HG03469 (cell line): ENCODE results near the gene SPECC1L.
"Not testable (repeated sequence)": the region's sequence is repeated elsewhere in the genome, so short reads cannot be mapped to it uniquely, and the experiment has no call there.

Experiments used
- ATAC-seq: cut with Tn5 transposase; IDR thresholded peaks from one replicate; pipeline ENCODE4 v1.9.1; 2021; ENCODE audit warnings: mild to moderate bottlenecking, moderate library complexity, moderate number of reproducible peaks; ENCODE audit not compliant: unreplicated experiment

The SPECC1L gene

GRCh38 chr22:24270556-24271385, at the start of gene SPECC1L:
Gene SPECC1L, plus strand, starts transcription at chr22:24270831. Its CDS starts 31,401 bp downstream, at chr22:24302232.
- ATAC-seq = peak; percentile 60

- ATAC-seq = no peak
Measured at GRCh38 chr22:24224468-24224867, 46.2 kb upstream of the SPECC1L start.

GRCh38 chr22:24225044-24225601, 45.5 kb upstream of the SPECC1L start:
- ATAC-seq = no peak

DNA sequence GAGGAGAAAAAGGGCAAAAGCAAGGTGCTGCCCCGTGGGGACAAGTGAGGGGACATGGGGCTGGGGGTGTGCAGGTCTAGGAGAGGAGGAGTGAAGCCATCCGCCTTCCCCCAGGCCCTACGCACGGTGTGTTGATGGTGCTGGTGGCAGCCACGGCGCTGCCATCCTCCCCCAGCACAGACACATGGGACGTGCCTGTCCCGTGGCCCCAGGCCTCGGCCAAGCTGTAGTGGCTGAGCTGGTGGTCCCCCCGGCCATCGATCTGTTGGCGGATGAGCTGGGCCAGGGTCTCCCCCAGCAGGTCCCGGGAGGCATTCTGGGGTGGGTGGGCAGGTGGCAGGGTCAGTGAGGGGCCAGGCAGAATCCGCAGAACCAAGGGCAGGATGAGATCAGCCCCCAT, 44.7 kb upstream of the SPECC1L start:
- ATAC-seq = no peak

DNA sequence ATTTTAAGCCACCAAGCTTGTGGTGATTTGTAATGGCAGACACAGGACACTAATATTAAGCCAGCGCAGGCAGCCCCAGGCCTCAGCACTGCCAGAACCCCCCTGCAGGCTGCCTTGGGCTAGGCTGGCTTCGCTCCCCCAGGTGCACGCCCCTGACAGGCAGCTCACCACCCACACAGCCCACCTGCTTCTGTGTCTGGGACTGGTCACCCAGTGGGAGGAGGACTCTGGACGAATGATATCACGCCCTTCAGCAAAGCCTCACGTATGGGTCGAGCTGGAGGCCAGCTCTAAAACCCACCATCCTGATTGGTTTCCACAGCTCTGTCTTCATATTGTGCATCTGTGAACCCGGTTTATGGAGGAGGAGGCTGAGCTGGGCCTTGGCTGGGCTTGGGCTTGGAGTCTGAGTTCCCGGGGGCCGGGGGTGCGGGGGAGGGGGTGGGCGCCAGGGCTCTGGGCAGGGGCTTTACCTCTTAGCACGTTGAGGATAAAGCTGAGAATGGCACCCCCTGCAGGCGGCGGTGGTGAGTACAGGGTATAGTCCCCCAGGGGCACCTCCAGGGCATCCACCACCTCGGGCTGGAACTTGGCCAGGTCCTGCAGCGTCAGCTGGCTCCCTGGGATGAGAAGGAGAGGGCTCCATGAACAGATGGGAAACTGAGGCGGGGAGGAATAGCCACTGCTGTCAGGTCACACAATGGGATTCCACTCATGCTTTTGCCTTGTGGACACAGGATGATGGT, 39.5 kb upstream of the SPECC1L start:
- no peak for ATAC-seq

DNA sequence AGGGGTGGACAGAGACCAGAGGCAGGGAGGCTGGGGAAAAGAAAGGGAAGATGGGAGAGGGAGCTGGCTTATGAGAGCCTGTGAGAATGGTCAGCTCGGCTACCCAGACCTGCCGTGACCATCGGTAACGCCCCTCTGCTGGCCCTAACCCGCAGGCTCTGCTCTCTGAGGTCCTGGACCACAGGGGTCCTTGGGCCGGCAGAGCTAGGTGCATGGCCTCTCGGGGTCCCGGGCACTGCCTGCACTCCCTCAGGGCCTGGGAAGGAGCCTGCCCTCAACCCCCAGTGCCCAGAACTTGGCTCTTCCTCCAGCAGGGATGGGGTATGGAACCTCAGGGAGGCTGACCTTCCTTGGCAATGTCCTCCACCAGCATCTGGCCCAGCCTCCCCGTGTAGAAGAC, 38.9 kb upstream of the SPECC1L start:
- no peak for ATAC-seq

GRCh38 chr22:24232124-24232523, 38.5 kb upstream of the SPECC1L start:
- no peak for ATAC-seq

- no peak for ATAC-seq
Measured at GRCh38 chr22:24232725-24233124, 37.9 kb upstream of the SPECC1L start.

DNA sequence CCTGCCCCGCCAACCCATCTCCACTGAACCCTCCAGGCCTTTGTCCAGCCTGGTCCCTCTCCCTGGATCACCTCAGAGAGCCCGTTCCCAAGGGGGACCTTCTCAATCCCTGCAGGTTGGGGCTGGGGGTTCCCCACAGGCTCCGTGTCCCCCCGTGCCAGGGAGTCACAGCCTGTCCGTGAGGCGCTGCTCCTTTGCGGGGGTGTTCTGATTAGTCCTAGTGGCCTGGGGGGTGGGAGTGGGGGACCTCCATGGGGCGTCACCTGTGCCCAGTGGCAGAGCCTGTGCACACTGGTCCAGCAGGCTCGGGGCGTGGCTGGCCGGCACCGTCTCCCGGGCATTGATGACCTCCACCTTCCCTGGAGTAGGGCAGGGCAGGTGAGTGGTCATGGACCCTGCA, 37.4 kb upstream of the SPECC1L start:
- no peak for ATAC-seq

- no peak for ATAC-seq
Measured at GRCh38 chr22:24233816-24234215, 36.8 kb upstream of the SPECC1L start.

DNA sequence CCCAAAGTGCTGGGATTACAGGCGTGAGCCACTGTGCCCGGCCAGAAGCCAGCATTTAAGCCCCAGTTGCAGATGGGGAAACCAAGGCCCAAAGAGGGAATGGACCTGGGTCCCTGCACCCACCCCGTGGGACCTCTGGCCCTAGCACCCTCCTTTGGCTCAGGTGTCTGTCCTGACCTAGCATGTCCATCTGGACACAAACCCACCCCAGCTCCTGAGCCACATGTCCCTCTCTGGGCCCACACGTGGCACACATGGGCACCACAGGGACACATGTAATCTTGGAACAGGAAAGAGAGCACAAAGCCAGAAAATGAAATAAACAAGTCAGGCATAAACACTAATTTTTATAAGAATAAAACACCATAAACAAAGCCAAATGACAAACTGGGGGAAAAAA, 35.3 kb upstream of the SPECC1L start:
- ATAC-seq = no peak

- no peak for ATAC-seq
Measured at GRCh38 chr22:24236656-24237055, 34.0 kb upstream of the SPECC1L start.

DNA sequence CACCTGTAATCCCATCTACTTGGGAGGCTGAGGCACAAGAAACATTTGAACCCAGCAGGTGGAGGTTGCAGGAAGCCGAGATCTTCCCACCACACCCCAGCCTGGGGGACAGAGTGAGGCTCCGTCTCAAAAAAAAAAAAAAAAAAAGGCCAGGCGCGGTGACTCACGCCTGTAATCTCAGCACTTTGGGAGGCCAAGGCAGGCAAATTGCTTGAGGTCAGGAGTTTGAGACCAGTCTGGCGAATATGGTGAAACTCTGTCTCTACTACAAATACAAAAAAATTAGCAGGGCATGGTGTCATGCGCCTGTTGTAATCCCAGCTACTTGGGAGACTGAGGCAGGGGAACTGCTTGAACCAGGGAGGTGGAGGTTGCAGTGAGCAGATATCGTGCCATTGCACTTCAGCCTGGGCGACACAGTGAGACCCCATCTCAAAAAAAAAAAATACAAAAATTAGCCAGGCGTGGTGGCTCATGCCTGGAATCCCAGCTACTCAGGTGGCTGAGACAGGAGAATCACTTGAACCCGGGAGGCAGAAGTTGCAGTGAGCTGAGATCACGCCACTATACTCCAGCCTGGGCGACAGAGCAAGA, 32.4 kb upstream of the SPECC1L start:
- ATAC-seq = not testable (repeated sequence)

- ATAC-seq = no peak
Measured at GRCh38 chr22:24240381-24240780, 30.2 kb upstream of the SPECC1L start.

DNA sequence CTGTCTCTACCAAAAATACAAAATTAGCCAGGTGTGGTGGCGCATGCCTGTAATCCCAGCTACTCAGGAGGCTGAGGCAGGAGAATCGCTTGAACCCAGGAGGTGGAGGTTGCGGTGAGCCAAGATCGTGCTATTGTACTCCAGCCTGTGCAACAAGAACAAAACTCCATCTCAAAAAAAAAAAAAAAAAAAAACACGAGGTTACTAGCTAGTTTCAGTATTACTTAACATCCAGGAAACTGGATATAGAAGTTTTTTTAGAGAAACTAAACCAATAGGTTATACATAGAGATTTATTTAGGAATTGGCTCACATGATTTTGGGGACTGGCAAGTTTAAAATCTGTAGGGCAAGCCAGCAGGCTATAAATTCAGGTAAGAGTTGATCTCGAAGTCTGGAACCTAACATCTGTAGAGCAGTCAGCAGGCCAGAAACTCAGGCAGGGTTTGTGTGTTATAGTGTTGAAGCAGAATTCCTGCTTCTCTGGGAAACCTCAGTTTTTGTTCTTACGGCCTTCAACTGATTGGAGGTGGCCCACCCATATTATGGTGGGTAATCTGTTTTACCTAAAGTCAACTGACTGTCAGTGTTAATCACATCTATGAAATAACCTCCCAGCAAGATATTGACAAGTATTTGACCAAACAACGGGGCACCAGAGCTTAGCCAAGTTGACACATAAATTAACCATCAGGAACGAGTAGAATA, 29.5 kb upstream of the SPECC1L start:
- ATAC-seq = not testable (repeated sequence)

GRCh38 chr22:24243417-24243816, 27.2 kb upstream of the SPECC1L start:
- ATAC-seq = not testable (repeated sequence)

DNA sequence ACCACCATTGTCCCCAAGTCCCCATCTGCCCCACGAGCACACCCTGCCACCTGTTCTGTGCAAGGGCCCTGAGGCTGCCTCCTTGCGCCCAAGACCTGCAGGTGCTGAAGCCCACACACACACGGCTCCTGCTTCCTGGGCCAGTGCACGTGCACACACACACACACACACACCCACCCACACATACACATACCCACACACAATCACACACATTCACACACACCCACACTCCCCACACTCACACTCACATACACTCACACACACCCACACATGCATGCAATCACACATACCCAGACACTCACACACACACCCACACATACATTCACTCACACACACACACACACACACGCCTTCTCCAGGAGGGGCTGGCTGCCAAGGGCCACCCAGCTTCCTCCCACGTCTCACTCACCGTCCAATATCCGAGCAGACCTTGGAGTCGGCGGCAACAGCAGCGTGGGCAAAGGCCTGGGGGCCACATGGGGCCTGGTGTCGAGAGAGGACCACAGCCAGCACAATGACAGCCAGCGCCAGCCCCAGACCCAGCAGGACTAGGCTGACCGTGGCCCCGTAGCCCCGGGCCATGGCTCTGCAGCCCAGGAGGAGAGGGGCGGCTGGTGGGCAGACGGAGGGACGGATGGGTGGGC, 26.4 kb upstream of the SPECC1L start:
- no peak for ATAC-seq

DNA sequence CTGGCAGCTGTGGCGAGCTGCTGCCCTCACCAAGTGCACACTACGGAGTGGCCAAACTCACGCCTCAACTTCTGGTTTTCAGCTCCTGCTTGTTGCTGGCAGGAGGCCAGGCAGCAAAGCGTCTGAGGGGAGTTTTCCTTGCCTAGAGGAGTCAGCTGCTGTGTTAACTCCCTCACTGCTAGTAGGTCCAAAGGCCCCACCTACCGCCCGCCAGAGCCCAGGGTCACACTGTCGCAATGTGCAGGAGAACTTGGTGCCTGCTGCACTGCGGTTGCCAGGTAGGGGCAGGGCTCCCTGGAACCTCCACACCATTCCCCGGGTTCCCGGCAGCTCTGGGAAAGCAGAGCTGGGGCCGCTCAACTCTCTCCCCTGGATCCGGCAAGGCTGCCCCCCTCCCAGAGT, 25.6 kb upstream of the SPECC1L start, which contains the start of gene GGT5:
GGT5 (minus strand) TSS at position 53 of the 402 bp plus-strand sequence. CDS start 357 bp downstream, outside the sequence.
- ATAC-seq = not testable (repeated sequence)

DNA sequence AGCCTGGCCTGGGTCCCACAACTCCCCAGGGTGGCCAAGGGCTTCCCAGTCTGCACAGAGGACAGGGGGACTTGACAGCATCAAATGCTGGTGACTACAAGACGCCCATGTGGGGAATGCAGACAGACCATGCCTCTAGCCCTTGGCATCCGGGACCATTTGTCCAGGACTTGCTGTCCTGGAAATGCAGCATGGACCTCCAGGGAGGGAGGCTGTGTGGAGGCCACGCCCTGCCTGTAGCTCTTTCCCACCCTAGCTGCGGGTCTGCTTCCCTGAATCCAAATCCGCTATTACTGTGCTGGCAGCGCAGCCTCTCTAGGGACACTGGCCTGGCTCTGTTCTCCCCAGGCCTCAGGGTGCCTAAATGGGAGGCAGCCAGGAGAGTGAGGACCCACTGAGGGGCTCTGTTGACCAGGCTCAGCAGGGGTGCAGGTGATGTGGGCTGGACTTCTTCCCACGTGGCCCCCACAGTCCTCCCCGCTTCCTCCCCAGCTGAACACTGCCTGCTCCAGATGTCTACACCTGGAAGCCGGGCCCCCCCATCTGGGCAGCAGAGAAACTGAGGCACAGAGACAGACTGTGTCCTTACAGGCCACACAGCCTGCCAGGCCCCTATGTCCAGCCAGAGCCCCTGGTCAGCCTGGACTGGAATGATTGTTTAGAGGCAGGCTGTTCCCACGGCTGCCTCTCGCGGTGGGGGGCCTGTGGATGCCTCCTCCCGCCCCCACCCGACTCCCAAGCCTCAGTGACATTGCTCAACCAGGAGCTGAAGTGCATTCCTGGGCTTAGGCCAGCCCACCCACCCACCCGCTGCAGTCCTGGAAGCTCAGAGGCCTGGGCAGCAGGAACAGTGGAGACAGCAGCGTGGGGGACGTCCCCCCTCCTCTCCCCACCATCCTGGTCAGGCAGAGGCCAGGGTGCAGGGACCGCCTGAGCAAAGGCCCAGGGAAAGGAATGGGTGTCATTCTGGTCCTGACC, 24.8 kb upstream of the SPECC1L start:
- ATAC-seq = not testable (repeated sequence)
